MM.1S (cell line): ENCODE results near the gene IL1A.

ENCODE experiments used
- DNase-seq: peaks from one replicate; pipeline ENCODE4 v3.0.0-alpha.2; 2015
- H2AFZ ChIP-seq: fragments of 300-600 bp; sonication (generic); 2 replicates; pipeline ENCODE4 v1.6.0; 2016; ENCODE audit warnings: antibody characterized with exemption, low read length
- H3F3A ChIP-seq: fragments of 300-600 bp; sonication (generic); 2 replicates; pipeline ENCODE4 v1.6.1; 2016; ENCODE audit warnings: mild to moderate bottlenecking, antibody characterized with exemption, low read length, moderate library complexity, mixed read lengths; ENCODE audit not compliant: insufficient read depth
- H3K27ac ChIP-seq: fragments of 300-600 bp; sonication (generic); 2 replicates; pipeline ENCODE4 v1.5.1; 2016; ENCODE audit warnings: mild to moderate bottlenecking, low read length
- H3K27me3 ChIP-seq: fragments of 300-600 bp; sonication (generic); replicated peaks from 2 replicates; pipeline ENCODE4 v1.6.0; 2016; ENCODE audit warnings: low read length; ENCODE audit not compliant: insufficient read depth
- H3K36me3 ChIP-seq: fragments of 300-600 bp; sonication (generic); replicated peaks from 2 replicates; pipeline ENCODE4 v1.6.1; 2016; ENCODE audit warnings: mild to moderate bottlenecking, low read length, mixed read lengths; ENCODE audit not compliant: insufficient read depth
- H3K4me1 ChIP-seq: fragments of 300-600 bp; sonication (generic); 2 replicates; pipeline ENCODE4 v1.6.1; 2016; ENCODE audit warnings: low read length, mixed read lengths
- H3K4me2 ChIP-seq: fragments of 300-600 bp; sonication (generic); 2 replicates; pipeline ENCODE4 v1.6.0; 2016; ENCODE audit warnings: low read depth, low read length
- H3K4me3 ChIP-seq: fragments of 300-600 bp; sonication (generic); 2 replicates; pipeline ENCODE4 v1.5.1; 2016; ENCODE audit warnings: low read length, mixed read lengths
- H3K79me2 ChIP-seq: fragments of 300-600 bp; sonication (generic); 2 replicates; pipeline ENCODE4 v1.6.1; 2016; ENCODE audit warnings: mixed run types, low read length, mixed read lengths
- H3K9ac ChIP-seq: fragments of 300-600 bp; sonication (generic); 2 replicates; pipeline ENCODE4 v1.6.1; 2016; ENCODE audit warnings: low read length, mixed read lengths
- H3K9me2 ChIP-seq: fragments of 300-600 bp; sonication (generic); replicated peaks from 2 replicates; pipeline ENCODE4 v1.6.1; 2016; ENCODE audit warnings: mild to moderate bottlenecking, low read length, mixed read lengths; ENCODE audit not compliant: insufficient read depth
- H3K9me3 ChIP-seq: fragments of 300-600 bp; sonication (generic); replicated peaks from 2 replicates; pipeline ENCODE4 v1.6.1; 2016; ENCODE audit warnings: mild to moderate bottlenecking, low read length, mixed read lengths; ENCODE audit not compliant: insufficient read depth
- H4K20me1 ChIP-seq: fragments of 300-600 bp; sonication (generic); 2 replicates; pipeline ENCODE4 v1.6.1; 2016; ENCODE audit warnings: mild to moderate bottlenecking, low read length, moderate library complexity, mixed read lengths; ENCODE audit not compliant: insufficient read depth
- CTCF ChIP-seq: fragments of 300-600 bp; sonication (generic); IDR thresholded peaks from 2 replicates; pipeline ENCODE4 v1.5.1; 2016; ENCODE audit warnings: antibody characterized with exemption, low read length, mixed read lengths
- EZH2 ChIP-seq: fragments of 300-600 bp; sonication (generic); optimal IDR thresholded peaks from 2 replicates; pipeline ENCODE3; 2017; ENCODE audit warnings: low read depth, mild to moderate bottlenecking, antibody characterized with exemption, low read length, mixed read lengths
- EZH2phosphoT487 ChIP-seq: fragments of 300-600 bp; sonication (generic); IDR thresholded peaks from 2 replicates; pipeline ENCODE4 v1.6.1; 2018; ENCODE audit warnings: antibody characterized with exemption, low read length

The IL1A gene

DNA sequence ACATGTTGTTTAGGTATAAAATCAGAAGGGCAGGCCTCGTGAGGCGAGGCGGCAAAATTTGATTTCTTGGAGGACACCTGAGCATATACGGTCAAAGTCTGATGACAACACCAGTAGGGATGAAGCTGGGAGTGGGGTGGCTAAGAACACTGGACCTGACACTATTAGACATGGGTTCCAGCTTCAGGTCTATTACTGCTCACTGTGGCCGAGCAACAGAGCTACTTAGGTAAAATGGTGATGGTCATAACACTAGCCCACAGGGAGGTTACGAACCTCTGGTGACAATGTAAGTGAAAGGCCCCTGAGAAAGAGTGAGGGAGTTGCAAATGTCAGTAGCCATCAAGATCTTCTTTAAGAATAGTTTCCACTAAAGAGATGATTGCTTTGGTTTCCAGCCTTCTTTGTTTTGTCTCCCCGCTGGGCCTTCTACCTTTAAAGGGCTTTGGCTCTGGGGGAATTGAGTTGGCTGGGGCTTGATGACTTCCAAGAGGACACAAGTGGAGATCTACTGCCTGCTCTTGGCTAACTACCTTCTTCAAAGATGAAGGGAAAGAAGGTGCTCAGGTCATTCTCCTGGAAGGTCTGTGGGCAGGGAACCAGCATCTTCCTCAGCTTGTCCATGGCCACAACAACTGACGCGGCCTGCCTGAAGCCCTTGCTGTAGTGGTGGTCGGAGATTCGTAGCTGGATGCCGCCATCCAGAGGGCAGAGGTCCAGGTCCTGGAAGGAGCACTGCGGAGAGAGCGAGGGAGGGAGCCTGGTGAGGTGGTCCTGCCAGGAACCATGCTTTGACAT is 48.7 kb upstream of the IL1A start:
- Histone ChIP-seq H4K20me1 (no peaks in the 10 kb centered on the region), H3K27ac (no peak overlapping the region), H3K9me3 (no peaks in the 10 kb centered on the region), H3K9ac (no peak overlapping the region), H3K36me3 (no peaks in the 10 kb centered on the region), H3K79me2 (no peaks in the 10 kb centered on the region), H3K4me2 (no peak overlapping the region), H3K4me3 (no peak overlapping the region), H3K27me3 (no peaks in the 10 kb centered on the region), H2AFZ (no peak overlapping the region), H3F3A (no peaks in the 10 kb centered on the region), H3K4me1 (no peaks in the 10 kb centered on the region), H3K9me2 (no peaks in the 10 kb centered on the region)
- no peak for DNase-seq
- TF ChIP-seq EZH2phosphoT487: no peak
- no peak for TF ChIP-seq CTCF
- TF ChIP-seq EZH2: no peak

DNA sequence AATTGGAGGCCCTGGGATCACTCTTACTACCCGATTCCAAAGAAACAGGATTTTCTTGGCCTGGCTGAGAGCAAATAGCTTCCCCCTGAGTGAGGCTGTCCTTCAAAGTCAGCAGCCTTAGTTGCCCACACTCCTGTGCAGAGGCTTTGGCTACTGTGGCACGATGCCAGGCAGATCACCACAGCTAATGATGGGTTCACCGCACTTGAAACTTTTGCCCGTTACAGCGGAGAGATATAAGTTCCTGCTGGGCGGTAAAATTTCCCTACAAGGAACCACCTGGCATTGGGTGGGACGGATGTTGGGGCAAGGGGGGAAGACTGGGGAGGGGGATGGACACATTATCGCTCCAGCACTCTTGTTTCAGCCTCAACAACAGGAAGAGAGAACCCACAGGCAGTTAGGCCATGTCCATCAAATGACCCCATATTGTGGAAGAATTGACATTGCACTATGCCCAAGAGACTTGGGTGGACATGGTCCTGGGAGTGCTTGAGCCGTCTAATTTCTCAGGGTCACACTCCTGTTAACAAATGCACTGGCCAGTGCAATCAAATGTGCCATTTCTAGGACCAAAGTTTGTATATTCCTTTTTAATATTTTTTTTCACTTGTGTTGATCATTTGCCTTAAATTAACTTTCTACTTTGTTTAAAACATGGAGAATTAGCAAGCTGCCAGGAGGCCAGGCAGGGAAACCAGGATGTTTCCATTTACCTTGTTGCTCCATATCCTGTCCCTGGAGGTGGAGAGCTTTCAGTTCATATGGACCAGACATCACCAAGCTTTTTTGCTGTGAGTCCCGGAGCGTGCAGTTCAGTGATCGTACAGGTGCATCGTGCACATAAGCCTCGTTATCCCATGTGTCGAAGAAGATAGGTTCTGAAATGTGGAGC is 47.9 kb upstream of the IL1A start:
- Histone ChIP-seq H3K27ac (no peak overlapping the region), H2AFZ (no peak overlapping the region), H4K20me1 (no peaks in the 10 kb centered on the region), H3F3A (no peaks in the 10 kb centered on the region), H3K36me3 (no peaks in the 10 kb centered on the region), H3K9me3 (no peaks in the 10 kb centered on the region), H3K4me2 (no peak overlapping the region), H3K9ac (no peak overlapping the region), H3K4me1 (no peaks in the 10 kb centered on the region), H3K27me3 (no peaks in the 10 kb centered on the region), H3K9me2 (no peaks in the 10 kb centered on the region), H3K79me2 (no peaks in the 10 kb centered on the region), H3K4me3 (no peak overlapping the region)
- no peak for DNase-seq
- TF ChIP-seq EZH2phosphoT487: no peak
- TF ChIP-seq EZH2: no peak
- no peak for TF ChIP-seq CTCF

- no peak overlapping the region for H2AFZ ChIP-seq
These were observed 47.2 kb upstream of the IL1A start for GRCh38 chr2:112831513-112831845.

More at GRCh38 chr2:112831513-112831845, 47.2 kb upstream of the IL1A start:
- H3F3A ChIP-seq: no peaks in the 10 kb centered on the region
- no peak for DNase-seq
- H3K9me3 ChIP-seq: no peaks in the 10 kb centered on the region
- H3K4me1 ChIP-seq: no peaks in the 10 kb centered on the region
- H3K79me2 ChIP-seq: no peaks in the 10 kb centered on the region
- H3K36me3 ChIP-seq: no peaks in the 10 kb centered on the region
- no peaks in the 10 kb centered on the region for H3K27me3 ChIP-seq
- TF ChIP-seq EZH2: no peak
- TF ChIP-seq CTCF: no peak
- TF ChIP-seq EZH2phosphoT487: no peak
- H3K4me2 ChIP-seq: no peak overlapping the region
- no peak overlapping the region for H3K4me3 ChIP-seq
- no peak overlapping the region for H3K27ac ChIP-seq
- H3K9me2 ChIP-seq: no peaks in the 10 kb centered on the region
- H4K20me1 ChIP-seq: no peaks in the 10 kb centered on the region
- H3K9ac ChIP-seq: no peak overlapping the region
